ENCODE data around the gene PHYKPL.

The PHYKPL gene

DNA sequence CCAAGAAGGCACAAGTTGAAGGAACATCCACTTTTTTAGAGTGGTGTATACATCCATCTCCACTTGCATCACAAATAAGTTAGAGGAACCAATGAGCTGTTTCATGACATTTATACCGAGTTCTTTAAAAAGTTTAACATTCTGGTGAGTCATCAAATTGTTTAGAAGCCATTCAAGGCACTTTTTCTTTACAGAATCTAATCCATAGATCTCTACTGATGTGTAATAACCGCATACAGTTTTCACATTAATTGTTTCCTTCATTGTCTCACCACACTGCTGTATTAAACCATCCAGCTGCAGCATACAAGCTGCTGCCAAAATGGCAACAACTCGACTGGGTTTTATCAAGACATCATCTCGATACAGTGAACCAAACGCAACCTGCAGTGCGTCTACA, 46.2 kb downstream of the PHYKPL start:
- H3K4me3 ChIP-seq (ENCODE audit: low read depth, low read length) = no peak overlapping the region
- no peak for TF ChIP-seq CTCF (conservative IDR thresholded peaks at IDR 0.05; ENCODE audit: low read depth, low read length)

GRCh38 chr5:178182158-178182876, 50.3 kb downstream of the PHYKPL start:
- TF ChIP-seq CTCF (conservative IDR thresholded peaks at IDR 0.05; ENCODE audit: low read depth, low read length) = no peak
- DNase-seq (ENCODE audit: low read depth) = no peak

More for the DNA sequence above, 46.2 kb downstream of the PHYKPL start:
- no peak for DNase-seq (ENCODE audit: low read depth)

GRCh38 chr5:178180141-178180863, 52.3 kb downstream of the PHYKPL start:
- TF ChIP-seq CTCF (conservative IDR thresholded peaks at IDR 0.05; ENCODE audit: low read depth, low read length) = no peak
- no peak for DNase-seq (ENCODE audit: low read depth)
- H3K4me3 ChIP-seq (ENCODE audit: low read depth, low read length) = no peak overlapping the region

More at GRCh38 chr5:178182158-178182876, 50.3 kb downstream of the PHYKPL start:
- no peak overlapping the region for H3K4me3 ChIP-seq (ENCODE audit: low read depth, low read length)

GRCh38 chr5:178177569-178177968, 55.0 kb downstream of the PHYKPL start:
- no peak for TF ChIP-seq CTCF (conservative IDR thresholded peaks at IDR 0.05; ENCODE audit: low read depth, low read length)
- DNase-seq (ENCODE audit: low read depth) = no peak
- no peak overlapping the region for H3K4me3 ChIP-seq (ENCODE audit: low read depth, low read length)

- no peak for TF ChIP-seq CTCF (conservative IDR thresholded peaks at IDR 0.05; ENCODE audit: low read depth, low read length)
- DNase-seq (ENCODE audit: low read depth) = no peak
- no peak overlapping the region for H3K4me3 ChIP-seq (ENCODE audit: low read depth, low read length)
Observed at GRCh38 chr5:178176791-178177190, 55.8 kb downstream of the PHYKPL start.

- TF ChIP-seq CTCF (conservative IDR thresholded peaks at IDR 0.05; ENCODE audit: low read depth, low read length) = no peak
- DNase-seq (ENCODE audit: low read depth) = no peak
- no peak overlapping the region for H3K4me3 ChIP-seq (ENCODE audit: low read depth, low read length)
Observed at GRCh38 chr5:178174456-178174855, 58.1 kb downstream of the PHYKPL start.

All from choroid plexus epithelial cell (primary cell).